Muscle of arm (tissue), 12 donors: Measurements from ENCODE around the gene SRSF9. TPM values are rescaled to one million over a fixed set of nuclear protein-coding genes. Genes with fewer than 3 reads are reported as not detected.
"Not testable (repeated sequence)": the region's sequence is repeated elsewhere in the genome, so short reads cannot be mapped to it uniquely, and the experiment has no call there.

ENCODE experiments used
- DNase-seq: peaks from one replicate; pipeline ENCODE4 v3.0.0-alpha.2; 2013
- polyA plus RNA-seq, 12 donors: library from polyadenylated mRNA; unstranded; fragments of 120-200 nt; gene quantifications; one replicate each; pipeline ENCODE4 v1.2.1, GENCODE V29; 2013; ENCODE audit not compliant: insufficient read length in 12 of 12

SRSF9 gene
- polyA plus RNA-seq, 12 donors, result 72.6 to 467 (median 93.0) TPM

GRCh38 chr12:120462099-120462640 lies 7.4 kb downstream of the SRSF9 start:
- DNase-seq, result no peak

GRCh38 chr12:120460157-120460556 lies 9.4 kb downstream of the SRSF9 start:
- DNase-seq, result no peak

- DNase-seq, result no peak
Observed at GRCh38 chr12:120457133-120457532, 12.4 kb downstream of the SRSF9 start.

GRCh38 chr12:120455302-120455701 lies 14.2 kb downstream of the SRSF9 start:
- DNase-seq, result no peak

- DNase-seq, result no peak
Observed at GRCh38 chr12:120453977-120454376, 15.6 kb downstream of the SRSF9 start.

GRCh38 chr12:120453060-120453750 lies 16.3 kb downstream of the SRSF9 start:
- DNase-seq, result no peak

- not testable (repeated sequence) for DNase-seq
Observed at GRCh38 chr12:120452524-120452923, 17.0 kb downstream of the SRSF9 start.

GRCh38 chr12:120447992-120448391 lies 21.6 kb downstream of the SRSF9 start:
- no peak for DNase-seq

- DNase-seq, result not testable (repeated sequence)
Observed at GRCh38 chr12:120446844-120447178, 22.7 kb downstream of the SRSF9 start.

- DNase-seq, result peak; percentile 88
Observed at GRCh38 chr12:120445911-120446843, 23.4 kb downstream of the SRSF9 start, which contains the start of the genes GATC and TRIAP1. TSS of gene GATC (plus strand) at chr12:120446444. CDS start at chr12:120446481, 37 bp downstream. TSS of gene TRIAP1 (minus strand) at chr12:120446384. CDS start at chr12:120446372, 12 bp downstream.

GRCh38 chr12:120444676-120445075 lies 24.9 kb downstream of the SRSF9 start:
- DNase-seq, result no peak

GRCh38 chr12:120439646-120440247 lies 29.8 kb downstream of the SRSF9 start:
- DNase-seq, result peak; percentile 34

- DNase-seq, result no peak
Observed at GRCh38 chr12:120438495-120439198, 30.9 kb downstream of the SRSF9 start.

- peak; percentile 96 for DNase-seq
Observed at GRCh38 chr12:120437735-120438494, 31.6 kb downstream of the SRSF9 start, which contains the start of gene COX6A1. TSS of gene COX6A1 (plus strand) at chr12:120438113. CDS start at chr12:120438127, 14 bp downstream.

- DNase-seq, result no peak
Observed at GRCh38 chr12:120432772-120433525, 36.6 kb downstream of the SRSF9 start.

- DNase-seq, result no peak
Observed at GRCh38 chr12:120429368-120429767, 40.2 kb downstream of the SRSF9 start.

- no peak for DNase-seq
Observed at GRCh38 chr12:120428597-120429229, 40.8 kb downstream of the SRSF9 start.

- no peak for DNase-seq
Observed at GRCh38 chr12:120425797-120426196, 43.8 kb downstream of the SRSF9 start.

GRCh38 chr12:120422892-120423456 lies 46.6 kb downstream of the SRSF9 start:
- no peak for DNase-seq
